DND-41 (cell line): Measurements from ENCODE around the gene TGIF1.

Experiments used
- EZH2 ChIP-seq: IDR thresholded peaks from 3 replicates; pipeline ENCODE4 v1.6.1; 2012; ENCODE audit warnings: borderline replicate concordance, low read depth, mild to moderate bottlenecking, moderate library complexity, low read length, inconsistent platforms; ENCODE audit not compliant: severe bottlenecking
- TF ChIP-seq, protein P1 (sequence below): IDR thresholded peaks from 2 replicates; pipeline ENCODE4 v1.5.1; 2012; ENCODE audit warnings: borderline replicate concordance, low read length, moderate library complexity, mild to moderate bottlenecking; ENCODE audit not compliant: poor library complexity, severe bottlenecking; ENCODE audit errors: extremely low read depth

DNA sequence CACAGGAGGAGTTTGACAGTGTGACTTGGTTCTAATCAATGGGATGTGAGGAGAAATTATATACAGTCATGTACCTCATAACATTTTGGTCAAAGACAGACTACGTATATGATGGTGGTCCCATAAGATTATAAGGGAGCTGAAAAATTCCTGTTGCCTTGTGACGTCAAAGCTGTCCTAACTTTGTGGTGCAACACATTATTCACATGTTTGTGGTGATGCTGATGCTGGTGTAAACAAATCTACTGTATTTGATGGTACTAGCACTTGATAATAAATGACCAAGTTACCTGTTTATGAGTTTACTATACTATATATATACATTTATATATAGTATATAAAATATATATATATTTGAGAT is 29.1 kb upstream of the TGIF1 start:
- TF ChIP-seq EZH2: no peak
- TF ChIP-seq, protein P1, sequence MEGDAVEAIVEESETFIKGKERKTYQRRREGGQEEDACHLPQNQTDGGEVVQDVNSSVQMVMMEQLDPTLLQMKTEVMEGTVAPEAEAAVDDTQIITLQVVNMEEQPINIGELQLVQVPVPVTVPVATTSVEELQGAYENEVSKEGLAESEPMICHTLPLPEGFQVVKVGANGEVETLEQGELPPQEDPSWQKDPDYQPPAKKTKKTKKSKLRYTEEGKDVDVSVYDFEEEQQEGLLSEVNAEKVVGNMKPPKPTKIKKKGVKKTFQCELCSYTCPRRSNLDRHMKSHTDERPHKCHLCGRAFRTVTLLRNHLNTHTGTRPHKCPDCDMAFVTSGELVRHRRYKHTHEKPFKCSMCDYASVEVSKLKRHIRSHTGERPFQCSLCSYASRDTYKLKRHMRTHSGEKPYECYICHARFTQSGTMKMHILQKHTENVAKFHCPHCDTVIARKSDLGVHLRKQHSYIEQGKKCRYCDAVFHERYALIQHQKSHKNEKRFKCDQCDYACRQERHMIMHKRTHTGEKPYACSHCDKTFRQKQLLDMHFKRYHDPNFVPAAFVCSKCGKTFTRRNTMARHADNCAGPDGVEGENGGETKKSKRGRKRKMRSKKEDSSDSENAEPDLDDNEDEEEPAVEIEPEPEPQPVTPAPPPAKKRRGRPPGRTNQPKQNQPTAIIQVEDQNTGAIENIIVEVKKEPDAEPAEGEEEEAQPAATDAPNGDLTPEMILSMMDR: no peak
